GM21619 (cell line): ENCODE measurements around the gene ART1.

Experiments used
- ATAC-seq: cut with Tn5 transposase; IDR thresholded peaks from one replicate; pipeline ENCODE4 v1.9.1; 2021; ENCODE audit not compliant: unreplicated experiment

ART1 gene

GRCh38 chr11:3712274-3712673 lies 67.3 kb downstream of the ART1 start:
- no peak for ATAC-seq
